ENCODE measurements around the gene PAX9.

- TF ChIP-seq, protein P1, sequence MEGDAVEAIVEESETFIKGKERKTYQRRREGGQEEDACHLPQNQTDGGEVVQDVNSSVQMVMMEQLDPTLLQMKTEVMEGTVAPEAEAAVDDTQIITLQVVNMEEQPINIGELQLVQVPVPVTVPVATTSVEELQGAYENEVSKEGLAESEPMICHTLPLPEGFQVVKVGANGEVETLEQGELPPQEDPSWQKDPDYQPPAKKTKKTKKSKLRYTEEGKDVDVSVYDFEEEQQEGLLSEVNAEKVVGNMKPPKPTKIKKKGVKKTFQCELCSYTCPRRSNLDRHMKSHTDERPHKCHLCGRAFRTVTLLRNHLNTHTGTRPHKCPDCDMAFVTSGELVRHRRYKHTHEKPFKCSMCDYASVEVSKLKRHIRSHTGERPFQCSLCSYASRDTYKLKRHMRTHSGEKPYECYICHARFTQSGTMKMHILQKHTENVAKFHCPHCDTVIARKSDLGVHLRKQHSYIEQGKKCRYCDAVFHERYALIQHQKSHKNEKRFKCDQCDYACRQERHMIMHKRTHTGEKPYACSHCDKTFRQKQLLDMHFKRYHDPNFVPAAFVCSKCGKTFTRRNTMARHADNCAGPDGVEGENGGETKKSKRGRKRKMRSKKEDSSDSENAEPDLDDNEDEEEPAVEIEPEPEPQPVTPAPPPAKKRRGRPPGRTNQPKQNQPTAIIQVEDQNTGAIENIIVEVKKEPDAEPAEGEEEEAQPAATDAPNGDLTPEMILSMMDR (IDR thresholded peaks at IDR 0.05): no peak
- no peak for TF ChIP-seq POLR2A (IDR thresholded peaks at IDR 0.05)
Measured at GRCh38 chr14:36617824-36618223, 43.8 kb upstream of the PAX9 start.

Measured in heart left ventricle (tissue), 13 donors.